Measurements from ENCODE around the gene RCAN2.

RCAN2 gene

GRCh38 chr6:46329568-46329967 is 161.7 kb downstream of the RCAN2 start:
- DNase-seq = no peak

GRCh38 chr6:46327779-46328178 is 163.5 kb downstream of the RCAN2 start:
- DNase-seq = no peak

GRCh38 chr6:46325561-46326530 is 165.4 kb downstream of the RCAN2 start:
- DNase-seq = no peak

DNA sequence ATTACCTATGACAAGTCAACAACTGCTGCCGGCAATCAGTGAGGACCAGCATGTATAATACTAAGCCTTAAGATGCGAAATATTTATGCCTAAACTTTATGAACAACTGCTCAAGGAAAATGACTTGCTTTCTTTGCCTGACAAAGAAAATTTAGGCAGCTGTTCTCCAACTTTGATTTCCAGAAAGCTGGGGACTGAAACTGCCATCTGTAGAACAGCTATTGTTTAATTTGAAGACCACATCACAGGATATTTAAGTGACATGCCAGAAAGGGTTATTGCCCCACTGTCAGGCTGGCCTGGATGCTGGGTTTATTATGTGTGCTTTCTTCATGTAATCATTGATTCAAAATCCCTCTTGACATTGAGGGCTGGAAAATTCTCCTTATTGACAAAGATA is 166.5 kb downstream of the RCAN2 start:
- no peak for DNase-seq

GRCh38 chr6:46323966-46324622 is 167.2 kb downstream of the RCAN2 start:
- no peak for DNase-seq

- DNase-seq = no peak
Observed at GRCh38 chr6:46323312-46323965, 167.8 kb downstream of the RCAN2 start.

DNA sequence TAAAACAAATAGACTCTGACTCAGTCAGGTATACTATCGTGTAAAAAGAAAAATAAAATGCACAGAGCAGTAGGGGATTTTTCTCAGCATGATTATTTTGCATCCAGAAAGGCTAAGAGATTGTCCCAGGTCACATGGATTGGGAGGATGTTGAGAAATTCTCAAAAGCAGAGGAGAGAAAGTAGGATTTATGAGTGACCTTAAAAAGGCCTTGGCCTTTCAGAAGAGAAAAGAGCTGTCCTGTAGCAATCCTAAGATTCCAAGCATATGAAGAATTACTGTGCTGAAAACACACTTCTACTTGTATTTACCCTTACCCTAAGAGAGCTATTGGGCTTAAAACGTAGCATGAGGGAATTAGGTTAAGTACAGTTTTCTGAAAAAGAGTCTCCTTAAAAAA is 170.7 kb downstream of the RCAN2 start:
- no peak for DNase-seq

GRCh38 chr6:46315589-46315988 is 175.7 kb downstream of the RCAN2 start:
- DNase-seq = no peak

DNA sequence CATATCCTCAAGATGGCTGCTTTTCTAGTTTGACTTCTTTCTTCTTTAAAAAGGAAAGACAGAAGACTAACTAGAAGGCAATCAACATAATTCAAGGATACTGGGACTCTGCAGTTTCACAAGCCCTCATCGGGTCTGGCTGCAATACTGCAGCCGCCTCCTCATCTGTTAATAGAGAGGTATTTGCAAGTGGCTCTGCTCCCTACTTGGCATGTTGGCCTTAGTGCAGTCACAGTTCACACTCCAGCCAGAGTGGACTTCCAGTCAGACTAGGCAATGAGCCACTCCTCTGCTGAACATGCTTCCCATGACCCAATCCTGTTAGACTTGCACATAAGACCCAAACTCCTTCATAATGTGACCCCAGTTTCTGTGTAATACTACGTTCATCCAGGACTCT is 178.6 kb downstream of the RCAN2 start:
- DNase-seq = no peak

DNA sequence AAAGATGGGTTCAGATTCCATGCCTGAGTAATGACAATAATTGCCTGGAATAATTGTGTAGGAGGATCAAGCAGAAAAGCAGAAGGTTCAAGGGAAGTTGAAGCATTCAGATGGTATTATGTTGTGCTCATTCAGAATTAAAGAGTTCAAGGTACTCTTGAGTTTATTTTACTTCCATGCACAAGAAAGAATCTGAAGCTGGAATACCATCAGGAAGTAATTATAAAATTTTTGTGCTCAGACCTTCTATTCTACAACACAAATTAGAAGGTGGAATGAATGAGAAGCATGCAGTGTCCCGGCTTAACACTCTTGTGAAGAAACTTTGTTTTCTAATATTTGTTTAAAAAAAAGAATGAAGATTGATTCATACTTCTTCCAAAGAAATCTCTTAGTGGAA is 181.1 kb downstream of the RCAN2 start:
- no peak for DNase-seq

- DNase-seq = no peak
Observed at GRCh38 chr6:46306431-46306830, 184.8 kb downstream of the RCAN2 start.

GRCh38 chr6:46305833-46306232 is 185.4 kb downstream of the RCAN2 start:
- DNase-seq = no peak

DNA sequence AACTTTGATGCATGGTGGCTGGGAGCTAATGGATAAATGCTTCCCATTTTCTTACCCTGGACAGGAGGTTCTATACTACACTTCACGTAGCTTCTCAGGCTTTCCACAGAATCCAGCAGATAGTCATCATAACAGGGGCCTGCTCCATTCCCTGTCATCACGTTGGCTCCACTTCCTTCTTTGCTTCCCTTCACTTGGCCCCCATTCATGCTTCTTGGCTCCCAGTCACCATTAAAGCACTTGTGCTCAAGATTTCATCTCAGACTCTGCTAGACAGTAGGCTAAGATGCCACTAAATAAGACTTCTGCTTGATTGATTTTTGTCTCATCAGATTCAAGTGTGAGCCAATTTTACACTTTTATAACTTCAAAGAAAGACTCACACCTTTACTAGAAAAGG is 186.0 kb downstream of the RCAN2 start:
- no peak for DNase-seq

DNA sequence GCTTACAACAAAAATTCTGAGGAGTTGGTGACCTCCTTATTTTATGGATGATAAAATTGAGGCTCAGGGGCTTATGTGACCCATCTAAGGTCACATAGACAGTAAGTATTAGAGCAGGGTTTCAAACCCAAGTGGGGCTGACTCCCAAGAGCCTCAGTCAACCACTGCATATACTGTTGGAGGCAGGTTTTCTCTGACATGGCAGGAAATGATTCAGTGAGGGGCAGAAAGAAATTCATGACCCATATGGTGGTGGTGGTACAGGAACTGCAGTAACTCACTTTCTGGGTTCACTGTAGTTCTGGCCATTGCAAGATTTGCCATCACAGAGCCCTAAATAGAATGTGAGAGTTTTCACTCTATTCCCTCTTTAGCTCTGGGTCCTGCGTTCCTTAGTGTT is 188.4 kb downstream of the RCAN2 start:
- no peak for DNase-seq

DNA sequence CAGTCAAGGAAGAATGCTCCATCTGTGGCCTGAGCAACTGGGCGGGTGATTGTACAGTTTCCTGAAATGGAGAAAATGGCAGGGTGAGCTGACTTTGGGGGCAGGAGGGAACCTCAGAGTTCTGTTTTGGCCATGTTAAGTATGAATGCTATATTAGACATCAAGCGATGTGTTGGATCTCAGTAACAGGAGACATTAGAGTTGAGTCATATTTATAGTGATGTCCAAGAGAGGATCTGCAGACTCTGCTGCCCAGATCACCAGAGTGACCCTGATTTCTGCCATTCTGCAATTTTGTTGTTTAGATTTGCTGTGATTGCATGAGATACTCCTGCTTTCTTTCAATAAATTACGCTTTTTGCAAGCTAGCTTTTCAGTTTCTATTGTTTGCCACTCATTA is 189.1 kb downstream of the RCAN2 start:
- DNase-seq = no peak

DNA sequence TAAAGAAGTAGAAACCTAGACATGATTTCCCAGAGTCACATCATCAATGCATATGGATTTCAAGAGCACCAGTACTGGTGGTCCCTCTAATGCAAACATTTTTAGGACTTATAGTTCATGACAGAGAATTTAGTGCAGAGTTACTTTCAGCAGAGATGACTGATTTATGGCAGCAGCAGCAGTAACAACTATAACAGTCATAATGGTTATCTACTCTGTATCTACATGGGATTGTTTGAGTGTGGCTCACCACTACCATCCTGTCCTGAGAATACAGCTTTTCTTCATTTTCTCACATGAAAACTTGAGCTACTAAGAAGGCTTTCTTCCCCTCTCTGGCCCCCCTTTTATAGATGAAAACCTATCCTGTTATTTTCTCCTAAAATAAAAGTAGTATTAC is 192.0 kb downstream of the RCAN2 start:
- DNase-seq = no peak

DNA sequence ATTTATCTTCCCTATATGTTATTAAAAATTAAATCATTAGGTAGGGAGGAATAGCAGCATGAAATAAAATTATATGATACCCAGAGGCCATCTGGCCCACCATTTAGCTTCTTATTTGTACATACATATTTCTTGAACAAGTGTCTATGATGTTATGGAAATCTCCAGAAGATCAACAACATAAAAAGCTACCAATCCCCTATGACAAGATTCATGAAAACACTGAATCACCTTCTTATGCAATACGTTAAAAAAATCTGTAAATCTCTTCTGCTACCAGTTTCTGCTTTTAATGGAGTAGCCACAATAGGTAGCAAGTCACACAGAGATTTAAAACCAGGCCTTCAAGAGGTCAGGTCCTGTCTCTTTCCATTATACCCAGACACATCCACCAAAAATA is 194.7 kb downstream of the RCAN2 start:
- no peak for DNase-seq

GRCh38 chr6:46293641-46294316 is 197.5 kb downstream of the RCAN2 start:
- no peak for DNase-seq

DNA sequence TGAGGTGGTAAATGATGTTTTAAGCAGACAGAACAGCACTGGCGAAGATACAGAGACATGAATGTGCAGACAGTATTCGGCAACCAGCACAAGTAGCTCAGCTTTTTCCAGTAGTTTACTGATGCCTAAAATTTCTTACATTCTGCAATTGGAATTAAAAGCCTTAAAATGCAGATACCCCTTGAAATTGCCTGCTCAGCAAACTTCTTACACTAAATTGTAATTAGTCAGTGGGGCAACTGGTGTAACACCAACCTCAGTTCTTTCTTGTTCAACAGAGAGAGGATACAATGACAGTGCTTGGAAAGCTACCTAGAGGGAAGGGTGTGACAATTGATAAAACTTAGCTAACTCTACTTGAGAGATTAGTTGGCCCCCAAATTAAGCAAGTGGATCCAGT is 199.4 kb downstream of the RCAN2 start:
- no peak for DNase-seq

DNA sequence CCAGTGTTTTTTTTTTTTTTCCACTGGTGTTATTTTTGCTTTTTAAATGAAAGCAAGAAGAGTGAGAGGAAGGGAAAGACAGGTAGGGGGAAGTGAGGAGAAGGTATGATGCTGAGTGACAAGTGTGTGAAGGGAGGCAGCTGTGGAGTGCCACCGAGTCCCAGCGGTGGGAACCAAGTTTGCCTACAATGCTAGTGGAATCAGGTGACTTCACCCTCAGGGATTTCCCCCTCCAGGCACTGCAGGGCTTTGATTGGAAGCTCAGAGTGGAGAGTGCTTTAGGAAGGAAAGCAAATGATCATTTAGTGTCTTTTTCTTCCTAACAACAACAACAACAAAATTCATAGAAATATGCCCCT is 200.0 kb downstream of the RCAN2 start:
- no peak for DNase-seq

- DNase-seq = no peak
Observed at GRCh38 chr6:46290421-46291274, 200.6 kb downstream of the RCAN2 start.

DNA sequence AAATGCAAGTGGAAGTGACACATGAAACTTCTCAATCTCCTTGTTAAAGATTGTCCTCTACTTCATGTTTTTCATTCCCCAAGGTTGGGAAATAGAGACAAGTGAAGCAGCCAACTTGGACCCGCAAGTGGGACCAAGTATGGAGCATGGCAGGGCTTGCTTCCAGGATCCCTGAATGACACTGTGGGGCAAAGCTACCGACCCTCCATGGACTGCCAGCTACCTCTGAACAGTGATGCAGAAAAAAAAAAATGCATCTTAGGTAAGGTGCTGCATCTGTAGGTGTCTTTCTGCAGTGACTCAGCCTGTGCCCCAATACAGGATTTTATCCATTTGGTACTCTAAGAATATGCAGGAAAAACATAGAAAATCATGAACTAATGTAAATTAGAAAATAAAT is 201.4 kb downstream of the RCAN2 start:
- DNase-seq = no peak

Data from hematopoietic multipotent progenitor cell treated with erythropoietin and hydrocortisone succinate and interleukin-3 and kit ligand, for 8 days (in vitro differentiated cells).